Measurements from ENCODE around the gene TRABD2B.

TRABD2B gene

DNA sequence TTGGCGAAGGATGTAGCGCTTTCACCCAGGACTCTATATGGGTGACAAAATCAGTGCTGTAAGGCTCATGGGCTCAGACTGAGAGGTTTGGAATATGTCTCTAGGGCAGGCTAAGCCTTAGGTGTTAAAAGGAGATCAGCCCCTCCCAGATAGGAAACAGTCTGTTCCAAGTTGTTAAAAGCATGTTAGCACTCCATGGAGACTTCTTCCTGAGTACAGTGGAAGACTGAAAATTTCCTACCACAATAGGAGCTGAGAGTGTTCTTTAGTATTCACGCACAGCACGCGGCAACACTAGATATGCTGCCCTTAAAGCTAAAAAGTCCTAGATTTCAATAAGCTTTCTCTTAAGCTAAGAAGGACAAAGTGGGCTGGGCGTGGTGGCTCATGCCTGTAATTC lies 122.1 kb downstream of the TRABD2B start:
- no peak overlapping the region for H3K4me3 ChIP-seq (ENCODE audit: low read depth, low read length)
- H3K27ac ChIP-seq (ENCODE audit: extremely low read depth, low read depth, low read length): no peak overlapping the region
- no peaks in the 10 kb centered on the region for H3K9me3 ChIP-seq (ENCODE audit: control insufficient read depth, insufficient read depth, low read depth, low read length)
- TF ChIP-seq OVOL3 (tag by site-specific recombination; IDR thresholded peaks at IDR 0.05): no peak
- no peak for TF ChIP-seq ZNF48 (tag by site-specific recombination; IDR thresholded peaks at IDR 0.05)
- no peak for TF ChIP-seq ZNF843 (tag by site-specific recombination; IDR thresholded peaks at IDR 0.05)
- no peak for TF ChIP-seq WT1 (tag by site-specific recombination; IDR thresholded peaks at IDR 0.05)
- no peak for TF ChIP-seq ZNF24 (tag by site-specific recombination; IDR thresholded peaks at IDR 0.05)
- no peak for TF ChIP-seq ZNF837 (tag by site-specific recombination; IDR thresholded peaks at IDR 0.05)
- TF ChIP-seq ZNF16 (tag by site-specific recombination; IDR thresholded peaks at IDR 0.05; ENCODE audit: low read depth): no peak
- TF ChIP-seq, protein P1, sequence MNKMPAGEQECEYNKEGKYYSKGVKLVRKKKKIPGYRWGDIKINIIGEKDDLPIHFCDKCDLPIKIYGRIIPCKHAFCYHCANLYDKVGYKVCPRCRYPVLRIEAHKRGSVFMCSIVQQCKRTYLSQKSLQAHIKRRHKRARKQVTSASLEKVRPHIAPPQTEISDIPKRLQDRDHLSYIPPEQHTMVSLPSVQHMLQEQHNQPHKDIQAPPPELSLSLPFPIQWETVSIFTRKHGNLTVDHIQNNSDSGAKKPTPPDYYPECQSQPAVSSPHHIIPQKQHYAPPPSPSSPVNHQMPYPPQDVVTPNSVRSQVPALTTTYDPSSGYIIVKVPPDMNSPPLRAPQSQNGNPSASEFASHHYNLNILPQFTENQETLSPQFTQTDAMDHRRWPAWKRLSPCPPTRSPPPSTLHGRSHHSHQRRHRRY (tag by site-specific recombination; IDR thresholded peaks at IDR 0.05): no peak
- no peak for TF ChIP-seq GLI2 (tag by site-specific recombination; IDR thresholded peaks at IDR 0.05; ENCODE audit: borderline replicate concordance, low read depth)
- TF ChIP-seq, protein P2, sequence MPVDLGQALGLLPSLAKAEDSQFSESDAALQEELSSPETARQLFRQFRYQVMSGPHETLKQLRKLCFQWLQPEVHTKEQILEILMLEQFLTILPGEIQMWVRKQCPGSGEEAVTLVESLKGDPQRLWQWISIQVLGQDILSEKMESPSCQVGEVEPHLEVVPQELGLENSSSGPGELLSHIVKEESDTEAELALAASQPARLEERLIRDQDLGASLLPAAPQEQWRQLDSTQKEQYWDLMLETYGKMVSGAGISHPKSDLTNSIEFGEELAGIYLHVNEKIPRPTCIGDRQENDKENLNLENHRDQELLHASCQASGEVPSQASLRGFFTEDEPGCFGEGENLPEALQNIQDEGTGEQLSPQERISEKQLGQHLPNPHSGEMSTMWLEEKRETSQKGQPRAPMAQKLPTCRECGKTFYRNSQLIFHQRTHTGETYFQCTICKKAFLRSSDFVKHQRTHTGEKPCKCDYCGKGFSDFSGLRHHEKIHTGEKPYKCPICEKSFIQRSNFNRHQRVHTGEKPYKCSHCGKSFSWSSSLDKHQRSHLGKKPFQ (tag by site-specific recombination; IDR thresholded peaks at IDR 0.05): no peak
- no peak for TF ChIP-seq MEIS1 (CRISPR knock-in tag; IDR thresholded peaks at IDR 0.05; ENCODE audit: borderline replicate concordance)
- TF ChIP-seq ZNF544 (tag by site-specific recombination; IDR thresholded peaks at IDR 0.05): no peak
- TF ChIP-seq, protein P3, sequence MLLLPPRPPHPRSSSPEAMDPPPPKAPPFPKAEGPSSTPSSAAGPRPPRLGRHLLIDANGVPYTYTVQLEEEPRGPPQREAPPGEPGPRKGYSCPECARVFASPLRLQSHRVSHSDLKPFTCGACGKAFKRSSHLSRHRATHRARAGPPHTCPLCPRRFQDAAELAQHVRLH (tag by site-specific recombination; IDR thresholded peaks at IDR 0.05): no peak
- no peak for TF ChIP-seq ZNF561 (tag by site-specific recombination; IDR thresholded peaks at IDR 0.05; ENCODE audit: borderline replicate concordance)
- no peak for TF ChIP-seq ZNF2 (tag by site-specific recombination; IDR thresholded peaks at IDR 0.05)
- ChIA-PET CTCF (no interaction called here), POLR2A (interaction anchor here (0.6 kb wide), 1 partner anchor 74 kb away, joined by 3 read pairs; no protein-coding TSS in a partner anchor)
- no peaks in the 10 kb centered on the region for H3K4me1 ChIP-seq (ENCODE audit: control insufficient read depth, insufficient read depth, low read length)
- no peaks in the 10 kb centered on the region for H3K36me3 ChIP-seq (ENCODE audit: control insufficient read depth in 2 of 2, insufficient read depth in 1 of 2, low read length in 2 of 2)

DNA sequence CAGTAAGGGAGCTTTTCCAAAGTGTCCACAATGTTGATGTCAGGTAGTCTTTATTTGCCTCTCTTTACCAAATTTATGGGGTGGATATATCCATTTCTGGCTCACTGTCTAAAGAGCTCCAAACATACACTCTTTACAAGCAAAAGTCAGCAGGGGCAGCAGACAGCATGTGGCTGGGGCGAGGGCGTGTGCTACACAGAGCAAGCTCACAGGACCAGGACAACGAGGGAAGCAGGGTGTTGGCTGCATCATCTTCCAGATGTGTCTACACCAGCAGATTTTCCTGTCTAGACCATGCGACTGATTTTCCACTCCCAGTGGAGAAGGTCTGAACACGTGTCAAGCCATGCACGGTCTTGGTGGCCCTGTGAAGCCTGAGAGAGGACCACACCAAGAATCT lies 123.8 kb downstream of the TRABD2B start:
- no peaks in the 10 kb centered on the region for H3K4me1 ChIP-seq (ENCODE audit: control insufficient read depth, insufficient read depth, low read length)
- H3K36me3 ChIP-seq (ENCODE audit: control insufficient read depth in 2 of 2, insufficient read depth in 1 of 2, low read length in 2 of 2): no peaks in the 10 kb centered on the region
- H3K27ac ChIP-seq (ENCODE audit: extremely low read depth, low read depth, low read length): no peak overlapping the region
- H3K4me3 ChIP-seq (ENCODE audit: low read depth, low read length): no peak overlapping the region
- no peaks in the 10 kb centered on the region for H3K9me3 ChIP-seq (ENCODE audit: control insufficient read depth, insufficient read depth, low read depth, low read length)
- POLR2A ChIA-PET: no interaction called here
- CTCF ChIA-PET: interaction anchor here (1.1 kb wide), 1 partner anchor 12 kb away, joined by 4 read pairs; no protein-coding TSS in a partner anchor
- TF ChIP-seq YY1 (tag by site-specific recombination; IDR thresholded peaks at IDR 0.05): no peak
- TF ChIP-seq ZNF843 (tag by site-specific recombination; IDR thresholded peaks at IDR 0.05): no peak
- TF ChIP-seq, protein P4, sequence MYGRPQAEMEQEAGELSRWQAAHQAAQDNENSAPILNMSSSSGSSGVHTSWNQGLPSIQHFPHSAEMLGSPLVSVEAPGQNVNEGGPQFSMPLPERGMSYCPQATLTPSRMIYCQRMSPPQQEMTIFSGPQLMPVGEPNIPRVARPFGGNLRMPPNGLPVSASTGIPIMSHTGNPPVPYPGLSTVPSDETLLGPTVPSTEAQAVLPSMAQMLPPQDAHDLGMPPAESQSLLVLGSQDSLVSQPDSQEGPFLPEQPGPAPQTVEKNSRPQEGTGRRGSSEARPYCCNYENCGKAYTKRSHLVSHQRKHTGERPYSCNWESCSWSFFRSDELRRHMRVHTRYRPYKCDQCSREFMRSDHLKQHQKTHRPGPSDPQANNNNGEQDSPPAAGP (tag by site-specific recombination; IDR thresholded peaks at IDR 0.05): no peak
- TF ChIP-seq ZNF169 (tag by site-specific recombination; IDR thresholded peaks at IDR 0.05): no peak
- no peak for TF ChIP-seq ZFP69B (tag by site-specific recombination; IDR thresholded peaks at IDR 0.05)
- TF ChIP-seq, protein P5, sequence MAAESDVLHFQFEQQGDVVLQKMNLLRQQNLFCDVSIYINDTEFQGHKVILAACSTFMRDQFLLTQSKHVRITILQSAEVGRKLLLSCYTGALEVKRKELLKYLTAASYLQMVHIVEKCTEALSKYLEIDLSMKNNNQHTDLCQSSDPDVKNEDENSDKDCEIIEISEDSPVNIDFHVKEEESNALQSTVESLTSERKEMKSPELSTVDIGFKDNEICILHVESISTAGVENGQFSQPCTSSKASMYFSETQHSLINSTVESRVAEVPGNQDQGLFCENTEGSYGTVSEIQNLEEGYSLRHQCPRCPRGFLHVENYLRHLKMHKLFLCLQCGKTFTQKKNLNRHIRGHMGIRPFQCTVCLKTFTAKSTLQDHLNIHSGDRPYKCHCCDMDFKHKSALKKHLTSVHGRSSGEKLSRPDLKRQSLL (tag by site-specific recombination; IDR thresholded peaks at IDR 0.05): no peak
- no peak for TF ChIP-seq TRIM28 (IDR thresholded peaks at IDR 0.05; ENCODE audit: borderline replicate concordance, low read length)
- TF ChIP-seq ZSCAN16 (tag by site-specific recombination; IDR thresholded peaks at IDR 0.05): no peak
- TF ChIP-seq, protein P6, sequence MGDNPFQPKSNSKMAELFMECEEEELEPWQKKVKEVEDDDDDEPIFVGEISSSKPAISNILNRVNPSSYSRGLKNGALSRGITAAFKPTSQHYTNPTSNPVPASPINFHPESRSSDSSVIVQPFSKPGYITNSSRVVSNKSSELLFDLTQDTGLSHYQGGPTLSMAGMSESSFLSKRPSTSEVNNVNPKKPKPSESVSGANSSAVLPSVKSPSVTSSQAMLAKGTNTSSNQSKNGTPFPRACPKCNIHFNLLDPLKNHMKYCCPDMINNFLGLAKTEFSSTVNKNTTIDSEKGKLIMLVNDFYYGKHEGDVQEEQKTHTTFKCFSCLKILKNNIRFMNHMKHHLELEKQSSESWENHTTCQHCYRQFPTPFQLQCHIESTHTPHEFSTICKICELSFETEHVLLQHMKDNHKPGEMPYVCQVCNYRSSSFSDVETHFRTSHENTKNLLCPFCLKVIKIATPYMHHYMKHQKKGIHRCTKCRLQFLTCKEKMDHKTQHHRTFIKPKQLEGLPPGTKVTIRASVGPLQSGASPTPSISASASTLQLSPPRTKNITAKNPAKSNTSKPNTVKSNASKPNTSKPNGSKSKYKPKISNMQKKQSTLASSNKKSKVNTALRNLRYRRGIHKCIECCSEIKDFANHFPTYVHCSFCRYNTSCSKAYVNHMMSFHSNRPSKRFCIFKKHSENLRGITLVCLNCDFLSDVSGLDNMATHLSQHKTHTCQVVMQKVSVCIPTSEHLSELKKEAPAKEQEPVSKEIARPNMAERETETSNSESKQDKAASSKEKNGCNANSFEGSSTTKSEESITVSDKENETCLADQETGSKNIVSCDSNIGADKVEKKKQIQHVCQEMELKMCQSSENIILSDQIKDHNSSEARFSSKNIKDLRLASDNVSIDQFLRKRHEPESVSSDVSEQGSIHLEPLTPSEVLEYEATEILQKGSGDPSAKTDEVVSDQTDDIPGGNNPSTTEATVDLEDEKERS (tag by site-specific recombination; IDR thresholded peaks at IDR 0.05): no peak
- TF ChIP-seq ZNF202 (tag by site-specific recombination; IDR thresholded peaks at IDR 0.05; ENCODE audit: borderline replicate concordance): no peak
- no peak for TF ChIP-seq ZSCAN23 (tag by site-specific recombination; IDR thresholded peaks at IDR 0.05)
